ENCODE data around the gene PACRG. TPM values are rescaled to one million over a fixed set of nuclear protein-coding genes. Genes with fewer than 3 reads are reported as not detected.

The PACRG gene
- total and polyA plus RNA-seq, 2 experiments from 2014 or later, result 0.17 to 0.68 TPM

- TF ChIP-seq REST (IDR thresholded peaks at IDR 0.05; ENCODE audit: unreplicated experiment) (no peak), STAT1 (IDR thresholded peaks at IDR 0.05; ENCODE audit: unreplicated experiment) (no peak), EZH2 (IDR thresholded peaks at IDR 0.05; ENCODE audit: low read depth, unreplicated experiment) (no peak), ETS1 (IDR thresholded peaks at IDR 0.05) (no peak), POLR2AphosphoS5 (IDR thresholded peaks at IDR 0.05; ENCODE audit: low read depth) (no peak), JUNB (IDR thresholded peaks at IDR 0.05; ENCODE audit: unreplicated experiment) (no peak)
These were observed 536.9 kb downstream of the PACRG start (continued) for GRCh38 chr6:163264662-163265035.

GRCh38 chr6:163281634-163282033, 553.9 kb downstream of the PACRG start:
- no peak overlapping the region for H3K27ac ChIP-seq (ENCODE audit: low read depth)
- no peak overlapping the region for H3K4me3 Mint-ChIP-seq
- no peaks in the 10 kb centered on the region for H3K36me3 Mint-ChIP-seq (ENCODE audit: low read depth)
- no peaks in the 10 kb centered on the region for H3K9me2 ChIP-seq (ENCODE audit: insufficient read depth)
- peaks cover 1% of the 10 kb centered on the region for H3K27me3 Mint-ChIP-seq (ENCODE audit: insufficient read depth, low read depth, poor library complexity)
- no peaks in the 10 kb centered on the region for H3K4me1 ChIP-seq (ENCODE audit: insufficient read depth)
- no peaks in the 10 kb centered on the region for H3K36me3 ChIP-seq (ENCODE audit: insufficient read depth)
- ATAC-seq (no peak), DNase-seq (ENCODE audit: low spot score) (no peak)
- 0 out of 3 replicates have a peak, but pooled peaks cover 4% of the 10 kb centered on the region for H3K4me1 Mint-ChIP-seq
- H4K20me1 ChIP-seq (replicated peaks; ENCODE audit: insufficient read depth), result no peaks in the 10 kb centered on the region
- H3K4me3 ChIP-seq, result no peak overlapping the region
- no peak overlapping the region for H3K4me2 ChIP-seq
- no peaks in the 10 kb centered on the region for H3K79me2 ChIP-seq (replicated peaks; ENCODE audit: insufficient read depth)
- H3K9me3 Mint-ChIP-seq, result no peaks in the 10 kb centered on the region; the same call in none of the 3 replicates
- no peak overlapping the region for H3K27ac Mint-ChIP-seq
- no peaks in the 10 kb centered on the region for H3F3A ChIP-seq (replicated peaks; ENCODE audit: low read depth)
- TF ChIP-seq ZNF114 (CRISPR knock-in tag; IDR thresholded peaks at IDR 0.05), result no peak
- no peak for TF ChIP-seq CTCF (conservative IDR thresholded peaks at IDR 0.05; ENCODE audit: low read depth in 2 of 2)
- no peak for TF ChIP-seq EZH2 (IDR thresholded peaks at IDR 0.05; ENCODE audit: low read depth, unreplicated experiment)
- no peak for TF ChIP-seq ETS1 (IDR thresholded peaks at IDR 0.05)
- no peaks in the 10 kb centered on the region for H3K27me3 ChIP-seq (ENCODE audit: insufficient read depth)
- H2AFZ ChIP-seq, result no peak overlapping the region
